ENCODE results near the gene PSIP1.
"Not testable (repeated sequence)": the region's sequence is repeated elsewhere in the genome, so short reads cannot be mapped to it uniquely, and the experiment has no call there.

The PSIP1 gene

DNA sequence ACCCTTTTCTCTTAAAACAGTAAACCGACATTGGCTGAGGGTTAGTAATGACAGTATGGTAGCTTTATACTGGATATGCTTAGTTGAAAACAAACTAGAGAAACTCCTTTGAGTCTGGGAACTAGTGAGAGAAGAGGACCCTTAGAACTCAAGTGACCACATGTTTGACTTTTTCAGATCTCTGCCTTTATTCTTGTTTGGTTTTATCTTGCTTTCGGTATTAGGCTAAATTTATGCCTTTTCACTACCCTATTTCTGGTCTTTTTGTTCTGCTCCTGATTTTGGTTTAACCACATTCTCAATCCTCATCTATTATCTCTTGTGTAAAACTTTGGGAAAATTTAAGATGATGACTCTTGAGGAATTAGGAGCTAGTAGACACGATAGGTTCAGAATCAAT is 77.1 kb downstream of the PSIP1 start:
- no peak for DNase-seq (ENCODE audit: low read depth in 2 of 2)

DNA sequence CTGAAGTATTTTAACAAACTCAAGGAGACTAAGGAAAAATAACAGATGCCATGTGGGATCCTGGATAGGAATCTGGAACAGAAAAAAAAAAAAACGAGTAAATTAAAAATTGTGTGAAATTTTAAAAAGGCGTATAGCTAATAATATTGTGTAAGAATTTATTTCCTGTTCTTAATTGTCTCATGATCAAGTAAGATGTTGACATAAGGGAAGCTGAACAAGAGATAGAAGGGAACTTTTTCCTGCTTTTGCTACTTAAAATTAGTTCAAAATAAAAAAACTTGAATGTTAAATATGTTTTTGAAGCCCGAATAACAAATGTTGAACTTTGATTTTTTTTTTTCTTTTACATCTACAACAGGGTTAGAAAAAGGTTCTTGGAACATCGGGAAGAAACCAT is 77.6 kb downstream of the PSIP1 start:
- DNase-seq (ENCODE audit: low read depth in 2 of 2) = no peak

GRCh38 chr9:15430920-15431844 is 79.6 kb downstream of the PSIP1 start:
- DNase-seq (ENCODE audit: low read depth in 2 of 2) = no peak

DNA sequence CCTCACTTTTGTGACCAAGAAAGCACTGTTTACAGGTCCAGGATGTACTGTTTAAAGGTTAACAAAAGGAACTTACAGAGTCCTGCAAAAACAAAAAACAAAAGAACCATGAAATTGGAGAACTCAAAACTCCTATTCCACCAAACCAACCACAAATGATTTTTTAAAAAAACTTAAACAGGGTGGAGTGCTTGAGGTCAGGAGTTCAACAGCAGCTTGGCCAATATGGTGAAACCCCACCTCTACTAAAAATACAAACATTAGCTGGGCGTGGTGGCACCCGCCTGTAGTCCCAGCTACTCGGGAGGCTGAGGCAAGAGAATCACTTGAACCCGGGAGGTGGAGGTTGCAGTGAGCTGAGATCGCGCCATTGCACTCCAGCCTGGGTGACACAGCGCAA is 83.1 kb downstream of the PSIP1 start:
- DNase-seq (ENCODE audit: low read depth in 2 of 2) = not testable (repeated sequence)

DNA sequence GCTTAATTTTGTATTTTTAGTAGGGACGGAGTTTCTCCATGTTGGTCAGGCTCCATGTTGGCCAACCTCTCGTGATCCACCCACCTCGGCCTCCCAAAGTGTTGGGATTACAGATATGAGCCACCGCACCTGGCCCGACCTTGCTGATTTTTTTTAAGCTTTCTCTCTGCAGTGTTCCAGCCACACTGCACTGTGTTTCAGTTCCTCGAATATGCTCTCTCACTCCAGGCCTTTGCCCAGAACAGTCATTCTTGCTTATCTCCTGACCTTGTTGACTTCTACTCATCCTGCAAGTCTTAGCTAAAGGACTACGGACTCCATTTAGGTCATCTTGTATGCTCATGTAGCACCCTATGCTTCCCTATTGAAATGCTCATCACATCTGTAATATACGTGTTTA is 84.8 kb downstream of the PSIP1 start:
- no peak for DNase-seq (ENCODE audit: low read depth in 2 of 2)

- no peak for DNase-seq (ENCODE audit: low read depth in 2 of 2)
Observed at GRCh38 chr9:15423231-15423985, 87.4 kb downstream of the PSIP1 start.

GRCh38 chr9:15422372-15423230 is 88.2 kb downstream of the PSIP1 start, which contains the start of gene SNAPC3:
Gene SNAPC3 (plus strand): TSS chr9:15422876. CDS start chr9:15422880, 4 bp downstream.
- peak; percentile 88 to 92 for DNase-seq (ENCODE audit: low read depth in 2 of 2)

- DNase-seq (ENCODE audit: low read depth in 2 of 2) = no peak
Observed at GRCh38 chr9:15421990-15422371, 88.8 kb downstream of the PSIP1 start.

GRCh38 chr9:15421532-15421931 is 89.2 kb downstream of the PSIP1 start:
- DNase-seq (ENCODE audit: low read depth in 2 of 2) = no peak

- no peak for DNase-seq (ENCODE audit: low read depth in 2 of 2)
Observed at GRCh38 chr9:15420796-15421195, 90.0 kb downstream of the PSIP1 start.

GRCh38 chr9:15417626-15418025 is 93.1 kb downstream of the PSIP1 start:
- DNase-seq (ENCODE audit: low read depth in 2 of 2) = no peak

DNA sequence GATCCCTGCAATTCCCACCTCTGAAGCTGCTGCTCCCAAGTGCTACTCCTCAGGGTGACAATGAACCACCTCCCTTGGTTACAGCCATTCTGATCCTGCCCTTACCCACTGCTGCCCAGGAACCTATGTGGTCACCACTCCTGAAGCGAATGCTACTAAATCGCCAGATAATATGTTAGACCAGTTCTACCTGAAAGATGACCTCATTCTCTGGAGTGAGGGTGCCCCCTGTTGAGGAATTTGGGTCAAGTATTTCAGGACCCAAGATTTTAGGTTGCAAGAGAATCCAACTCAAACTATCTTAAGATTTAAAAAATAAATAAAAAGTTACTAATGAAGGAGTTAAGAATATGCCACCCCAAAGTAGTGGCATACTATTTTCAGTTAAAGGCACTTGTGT is 93.9 kb downstream of the PSIP1 start:
- no peak for DNase-seq (ENCODE audit: low read depth in 2 of 2)

All from stimulated activated CD4-positive, alpha-beta T cell treated with anti-CD3 and anti-CD28 coated beads, Interleukin-12 subunit alpha, Interleukin-12 subunit beta, amount 100 ng/mL, for 24 hours (primary cell).